Tibial nerve (tissue), 4 donors: ENCODE data around the gene SUSD3. TPM values are rescaled to one million over a fixed set of nuclear protein-coding genes. Genes with fewer than 3 reads are reported as not detected.

ENCODE experiments used
- DNase-seq, 2 donors: peaks; one replicate each; pipeline ENCODE4 v3.0.0-alpha.2; 2019; ENCODE audit warnings: low spot score in 2 of 2
- H3K27ac ChIP-seq, 4 donors: fragments of 200-600 bp; sonication (generic) in 3 of 4; one replicate each; pipeline ENCODE4 v1.5.1; 2017 to 2019; ENCODE audit warnings: mild to moderate bottlenecking in 1 of 4
- H3K27me3 ChIP-seq, 2 donors: fragments of 200-600 bp; sonication (generic) in 1 of 2; one replicate each; pipeline versions ENCODE4 v1.5.1 to v1.6.0; 2017 to 2019
- H3K36me3 ChIP-seq, 3 donors: fragments of 200-600 bp; sonication (generic); one replicate each; pipeline ENCODE4 v1.5.1; 2018 to 2019
- H3K4me1 ChIP-seq, 4 donors: fragments of 200-600 bp; sonication (generic) in 3 of 4; one replicate each; pipeline ENCODE4 v1.5.1; 2017 to 2019
- H3K4me3 ChIP-seq, 4 donors: fragments of 200-600 bp; sonication (generic) in 3 of 4; one replicate each; pipeline ENCODE4 v1.5.1; 2017 to 2019; ENCODE audit warnings: mild to moderate bottlenecking in 1 of 4, moderate library complexity in 1 of 4
- H3K9me3 ChIP-seq, 4 donors: fragments of 200-600 bp; sonication (generic) in 3 of 4; one replicate each; pipeline ENCODE4 v1.5.1; 2017 to 2019
- CTCF ChIP-seq, 5 experiments: fragments of 200-600 bp in 3 of 5; fragments of 450-650 bp in 2 of 5; sonication (generic) in 3 of 5; IDR thresholded peaks; one replicate each; pipeline ENCODE4 v1.5.1; 2016 to 2019; ENCODE audit warnings: antibody characterized with exemption in 5 of 5, mild to moderate bottlenecking in 3 of 5, moderate library complexity in 2 of 5
- EP300 ChIP-seq, 2 donors: sonication (generic); formaldehyde crosslinking; IDR thresholded peaks; one replicate each; pipeline ENCODE4 v1.6.1; 2017; ENCODE audit warnings: antibody characterized with exemption in 2 of 2, mild to moderate bottlenecking in 1 of 2
- POLR2A ChIP-seq, 2 donors: fragments of 450-650 bp; IDR thresholded peaks; one replicate each; pipeline ENCODE4 v1.6.1; 2017; ENCODE audit warnings: antibody characterized with exemption in 2 of 2, mild to moderate bottlenecking in 2 of 2, moderate library complexity in 2 of 2
- WGBS, 2 donors: methylation state at CpG; one replicate each; pipeline ENCODE4 v1.1.5; 2018; 5-methylcytosine and 5-hydroxymethylcytosine counted together
- total RNA-seq, 4 donors: library from RNA; depleted of rRNA; stranded (reverse); fragments of >200 nt; gene quantifications; one replicate each; pipeline ENCODE4 v1.1.0, GENCODE V29; 2016

The SUSD3 gene
- total RNA-seq, 4 donors from 2014 or later: 3.0 to 4.2 (median 3.7) TPM; not detected in 1

- Histone ChIP-seq H3K36me3 (peaks cover 0 to 35% (median 0%) of the 10 kb centered on the region in 3 donors), H3K4me3 (peak overlapping the region in 1 of 4 donors; percentile 0), H3K27me3 (no peaks in the 10 kb centered on the region), H3K27ac (peak overlapping the region; percentile 7 to 97 (median 67)), H3K9me3 (no peaks in the 10 kb centered on the region), H3K4me1 (peaks cover 0 to 64% (median 59%) of the 10 kb centered on the region in 4 donors)
- DNase-seq: peak in 1 of 2 donors; percentile 15
- whole genome bisulfite sequencing, 2 donors: 39 to 40% methylated on average over 18 of the region's 18 CpGs
- TF ChIP-seq CTCF (IDR thresholded peaks at IDR 0.05): no peak
- no peak for TF ChIP-seq EP300 (IDR thresholded peaks at IDR 0.05)
- TF ChIP-seq POLR2A (IDR thresholded peaks at IDR 0.05): no peak
Observed at GRCh38 chr9:93126825-93127368, 68.4 kb downstream of the SUSD3 start.

- H3K4me1 ChIP-seq: peaks cover 0 to 69% (median 63%) of the 10 kb centered on the region in 4 donors
- 23 to 32% methylated on average over 6 to 8 of the region's 8 CpGs for WGBS, 2 donors
- H3K9me3 ChIP-seq: no peaks in the 10 kb centered on the region
- H3K27me3 ChIP-seq: no peaks in the 10 kb centered on the region
- TF ChIP-seq CTCF (IDR thresholded peaks at IDR 0.05) (no peak), EP300 (IDR thresholded peaks at IDR 0.05) (no peak), POLR2A (IDR thresholded peaks at IDR 0.05) (no peak)
- DNase-seq: peak in 1 of 2 donors; percentile 9
- no peak overlapping the region for H3K4me3 ChIP-seq
- peaks cover 0 to 30% (median 0%) of the 10 kb centered on the region in 3 donors for H3K36me3 ChIP-seq
- peak overlapping the region in 3 of 4 donors; percentile 58 to 97 (median 76) for H3K27ac ChIP-seq
Observed at GRCh38 chr9:93127395-93127911, 69.0 kb downstream of the SUSD3 start.

- no peaks in the 10 kb centered on the region for H3K9me3 ChIP-seq
- TF ChIP-seq EP300 (IDR thresholded peaks at IDR 0.05): no peak
- no peak for TF ChIP-seq POLR2A (IDR thresholded peaks at IDR 0.05)
- no peak for TF ChIP-seq CTCF (IDR thresholded peaks at IDR 0.05)
- H3K4me1 ChIP-seq: peaks cover 0 to 76% (median 66%) of the 10 kb centered on the region in 4 donors
- DNase-seq: no peak
- WGBS, 2 donors: 82 to 85% methylated on average over 12 to 14 of the region's 14 CpGs
- H3K36me3 ChIP-seq: peaks cover 0 to 22% (median 0%) of the 10 kb centered on the region in 3 donors
- no peaks in the 10 kb centered on the region for H3K27me3 ChIP-seq
- no peak overlapping the region for H3K4me3 ChIP-seq
- peak overlapping the region in 2 of 4 donors; percentile 76 to 97 for H3K27ac ChIP-seq
Observed at GRCh38 chr9:93128011-93128714, 69.7 kb downstream of the SUSD3 start.

GRCh38 chr9:93128715-93129224 lies 70.3 kb downstream of the SUSD3 start:
- H3K27ac ChIP-seq: peak overlapping the region in 2 of 4 donors; percentile 95 to 97
- H3K9me3 ChIP-seq: no peaks in the 10 kb centered on the region
- H3K4me3 ChIP-seq: no peak overlapping the region
- no peak for DNase-seq
- H3K27me3 ChIP-seq: no peaks in the 10 kb centered on the region
- 74 to 77% methylated on average over 9 to 10 of the region's 10 CpGs for WGBS, 2 donors
- no peak for TF ChIP-seq CTCF (IDR thresholded peaks at IDR 0.05)
- no peak for TF ChIP-seq EP300 (IDR thresholded peaks at IDR 0.05)
- TF ChIP-seq POLR2A (IDR thresholded peaks at IDR 0.05): no peak
- peaks cover 0 to 16% (median 0%) of the 10 kb centered on the region in 3 donors for H3K36me3 ChIP-seq
- H3K4me1 ChIP-seq: peaks cover 0 to 80% (median 67%) of the 10 kb centered on the region in 4 donors
